ENCODE results near the gene PDE3B.
"Not testable (repeated sequence)": the region's sequence is repeated elsewhere in the genome, so short reads cannot be mapped to it uniquely, and the experiment has no call there.

PDE3B gene

GRCh38 chr11:14676068-14676467 is 32.5 kb downstream of the PDE3B start:
- no peak for DNase-seq

GRCh38 chr11:14677146-14677545 is 33.5 kb downstream of the PDE3B start:
- no peak for DNase-seq

GRCh38 chr11:14678350-14678749 is 34.7 kb downstream of the PDE3B start:
- no peak for DNase-seq

GRCh38 chr11:14679662-14680061 is 36.1 kb downstream of the PDE3B start:
- DNase-seq: no peak

GRCh38 chr11:14684234-14684915 is 40.8 kb downstream of the PDE3B start:
- DNase-seq: not testable (repeated sequence)

- DNase-seq: no peak
These were observed 43.9 kb downstream of the PDE3B start for GRCh38 chr11:14687456-14687855.

- no peak for DNase-seq
These were observed 44.5 kb downstream of the PDE3B start for GRCh38 chr11:14687943-14688627.

GRCh38 chr11:14695656-14696055 is 52.1 kb downstream of the PDE3B start:
- not testable (repeated sequence) for DNase-seq

GRCh38 chr11:14698771-14699170 is 55.2 kb downstream of the PDE3B start:
- no peak for DNase-seq

GRCh38 chr11:14700593-14700992 is 57.0 kb downstream of the PDE3B start:
- no peak for DNase-seq

- DNase-seq: no peak
These were observed 59.2 kb downstream of the PDE3B start for GRCh38 chr11:14702760-14703159.

- DNase-seq: no peak
These were observed 60.1 kb downstream of the PDE3B start for GRCh38 chr11:14703731-14704130.

GRCh38 chr11:14705067-14705466 is 61.5 kb downstream of the PDE3B start:
- no peak for DNase-seq

GRCh38 chr11:14713496-14714244 is 70.1 kb downstream of the PDE3B start:
- no peak for DNase-seq

- DNase-seq: not testable (repeated sequence)
These were observed 72.1 kb downstream of the PDE3B start for GRCh38 chr11:14715669-14716068.

GRCh38 chr11:14722496-14722895 is 78.9 kb downstream of the PDE3B start:
- DNase-seq: no peak

- DNase-seq: no peak
These were observed 81.5 kb downstream of the PDE3B start for GRCh38 chr11:14725150-14725549.

GRCh38 chr11:14727215-14727614 is 83.6 kb downstream of the PDE3B start:
- no peak for DNase-seq

- DNase-seq: no peak
These were observed 84.1 kb downstream of the PDE3B start for GRCh38 chr11:14727746-14728145.

GRCh38 chr11:14740539-14740938 is 96.9 kb downstream of the PDE3B start:
- not testable (repeated sequence) for DNase-seq

GRCh38 chr11:14741195-14741594 is 97.6 kb downstream of the PDE3B start:
- DNase-seq: no peak

- no peak for DNase-seq
These were observed 99.4 kb downstream of the PDE3B start for GRCh38 chr11:14742849-14743559.

All from amygdala (tissue), 56 donors.